GM12873 (cell line): ENCODE results near the gene POSTN.

ENCODE experiments used
- CTCF ChIP-seq: IDR thresholded peaks from 2 replicates; pipeline ENCODE4 v1.5.1; 2012; ENCODE audit warnings: low read depth, mild to moderate bottlenecking, moderate library complexity, low read length, control low read depth; ENCODE audit not compliant: insufficient read depth; ENCODE audit errors: missing control alignments

The POSTN gene

DNA sequence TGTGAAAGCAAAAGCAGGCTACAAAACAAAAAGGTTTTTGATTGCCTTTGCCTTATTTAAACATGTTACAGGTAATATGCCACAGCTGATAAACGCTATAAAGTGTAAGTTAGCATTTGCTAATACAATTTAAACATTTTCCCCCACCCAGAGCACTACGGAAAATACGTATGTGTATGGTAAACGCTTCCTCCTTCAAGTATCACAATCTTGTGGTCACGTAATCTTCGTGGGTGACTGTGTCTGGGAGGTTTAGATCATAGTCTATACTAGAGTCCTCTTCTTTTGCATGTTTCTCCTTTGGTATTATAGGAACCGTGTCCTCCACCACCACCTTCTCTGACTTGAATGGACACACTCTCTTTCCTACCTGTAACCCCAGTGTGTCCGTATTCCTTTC, 38.1 kb upstream of the POSTN start:
- TF ChIP-seq CTCF = no peak

DNA sequence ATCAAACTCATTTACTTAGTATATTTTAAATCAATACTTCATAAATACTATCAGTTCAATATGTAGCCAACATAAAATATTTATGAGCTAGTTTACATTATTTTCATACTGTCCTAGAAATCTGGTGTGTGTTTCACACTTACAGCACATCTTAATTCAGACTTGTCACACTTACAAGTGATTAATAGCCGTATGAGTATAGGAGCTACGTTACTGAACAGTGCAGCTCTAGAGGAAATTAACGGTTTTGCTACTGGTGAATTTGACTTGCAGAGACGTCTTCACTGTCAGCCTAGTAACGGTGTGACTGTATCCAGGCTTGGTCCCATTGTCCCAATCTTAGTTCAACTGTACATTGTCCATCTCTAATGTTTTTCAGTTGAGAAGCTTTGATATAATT, 33.7 kb upstream of the POSTN start:
- no peak for TF ChIP-seq CTCF

- no peak for TF ChIP-seq CTCF
These were observed 28.9 kb upstream of the POSTN start for GRCh38 chr13:37627428-37627827.

GRCh38 chr13:37621811-37622361, 23.3 kb upstream of the POSTN start:
- no peak for TF ChIP-seq CTCF

DNA sequence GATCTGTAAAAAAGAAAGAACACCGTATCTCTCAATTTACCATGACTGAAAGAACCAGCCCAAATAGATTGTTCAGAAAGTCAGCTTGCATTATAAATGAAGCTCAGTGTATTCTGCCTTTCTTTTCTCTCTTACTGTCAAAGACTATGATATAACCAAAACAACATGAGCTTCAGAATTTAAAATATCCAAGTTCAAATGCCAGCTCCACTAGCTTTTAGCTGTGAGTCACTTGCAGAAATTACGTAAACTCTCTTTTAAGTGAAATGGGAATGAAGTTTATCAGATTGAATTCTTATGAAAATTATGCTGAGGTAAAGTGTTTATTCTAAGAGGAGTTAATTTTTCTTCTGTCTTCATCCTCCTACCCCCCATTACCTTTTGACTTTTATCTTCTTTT, 20.0 kb upstream of the POSTN start:
- TF ChIP-seq CTCF = no peak

DNA sequence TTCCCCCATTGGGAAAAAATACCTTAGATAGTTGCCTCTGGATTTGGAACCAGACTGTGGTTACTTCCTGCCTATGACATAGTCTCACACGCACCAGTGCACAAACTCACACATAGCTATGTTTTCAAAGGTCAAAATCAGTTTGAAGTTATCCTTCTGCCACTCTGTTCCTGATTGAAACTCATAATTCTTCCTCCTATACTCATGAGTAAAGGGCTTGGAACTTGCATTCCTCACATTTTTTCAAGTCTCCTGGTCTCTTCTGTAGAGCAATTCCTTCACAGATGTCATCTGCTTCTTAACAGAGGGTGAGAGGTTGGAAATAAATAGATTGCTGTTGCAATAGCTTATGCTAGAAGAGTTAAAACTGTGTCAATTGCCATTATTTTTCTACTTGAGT, 18.6 kb upstream of the POSTN start:
- TF ChIP-seq CTCF = no peak

- TF ChIP-seq CTCF = no peak
These were observed 17.6 kb upstream of the POSTN start for GRCh38 chr13:37616131-37616530.
